OCI-M2 (cell line): ENCODE data around the gene NHSL2.
"Not testable (repeated sequence)": the region's sequence is repeated elsewhere in the genome, so short reads cannot be mapped to it uniquely, and the experiment has no call there.

Experiments
- DNase-seq: peaks from one replicate; lab custom pipeline; 2025; ENCODE audit not compliant: unreplicated experiment; lab: John Stamatoyannopoulos, UW

NHSL2 gene

DNA sequence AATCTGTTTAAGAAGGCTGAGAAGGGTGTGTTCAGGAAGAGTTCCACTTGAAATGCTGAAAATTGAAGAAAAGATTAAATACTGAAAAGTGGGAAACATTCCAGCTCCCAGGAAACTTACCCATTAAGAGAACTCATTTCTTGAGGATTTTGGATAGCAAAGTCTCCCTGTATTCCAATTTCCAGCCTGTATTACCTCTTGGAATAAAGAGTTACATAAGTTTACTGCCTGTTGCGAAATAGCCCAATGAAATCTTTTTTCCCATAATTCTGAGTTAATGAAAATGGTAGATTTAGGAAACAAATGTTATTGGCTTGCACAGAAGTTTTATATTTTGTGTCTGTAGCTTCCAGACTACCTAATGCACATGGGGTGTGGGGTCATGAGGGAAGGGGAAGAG lies 12.0 kb downstream of the NHSL2 start:
- no peak for DNase-seq

DNA sequence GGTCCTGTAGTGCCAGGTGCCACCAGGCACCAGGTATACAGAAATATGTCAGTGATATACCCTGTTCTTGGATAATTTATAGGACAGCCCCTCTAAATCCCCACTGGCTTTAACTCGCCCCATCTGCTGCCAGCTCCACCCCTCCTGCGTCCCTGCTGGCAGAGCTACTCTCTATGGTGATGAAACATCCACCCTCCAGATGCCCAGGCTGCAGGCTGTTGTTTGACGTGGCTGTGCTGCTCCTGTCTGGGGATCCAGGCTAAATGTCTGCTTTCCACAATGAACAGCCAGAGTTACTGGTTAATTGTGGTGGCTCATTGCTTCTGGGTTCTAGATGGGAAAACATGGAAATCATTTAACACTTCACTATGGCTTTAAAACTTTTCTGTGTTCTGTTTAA lies 12.9 kb downstream of the NHSL2 start:
- no peak for DNase-seq

DNA sequence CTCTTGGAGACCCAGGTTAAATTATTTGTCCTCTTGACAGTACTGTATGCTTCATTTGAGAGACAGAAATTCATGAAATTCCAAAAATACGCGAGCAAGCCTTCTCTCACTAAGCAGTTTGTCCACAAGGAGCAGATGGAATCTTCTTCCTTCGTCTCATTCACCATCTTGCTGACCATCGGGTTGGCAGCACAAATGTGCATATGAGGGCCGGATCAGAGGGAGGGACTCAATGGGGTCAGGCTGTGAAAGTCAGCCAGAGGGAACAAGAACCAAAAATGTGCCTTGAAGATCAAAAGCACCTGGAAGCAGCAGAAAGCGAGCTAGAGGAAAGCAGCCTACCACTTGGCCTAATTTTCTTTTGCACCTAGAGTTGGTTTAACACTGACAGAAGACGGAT lies 16.4 kb downstream of the NHSL2 start:
- DNase-seq: no peak

DNA sequence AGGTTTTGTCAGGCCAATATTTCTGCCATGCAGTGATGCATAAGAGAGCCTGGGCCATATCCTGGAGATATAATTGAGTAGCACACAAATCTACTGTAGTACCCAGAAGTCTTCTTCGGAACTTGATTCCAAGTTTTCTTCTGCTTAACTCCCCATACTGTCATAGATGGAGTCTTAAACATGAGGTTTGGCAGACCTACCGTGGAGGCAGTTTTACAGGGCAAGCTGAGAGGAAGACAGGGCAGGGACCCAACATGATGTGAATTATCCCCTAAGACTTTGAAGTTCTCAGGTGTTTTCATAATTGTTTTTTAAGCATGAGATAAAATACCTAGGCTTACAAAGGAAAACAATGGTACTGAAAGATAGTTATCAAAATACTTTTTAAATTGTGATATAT lies 18.2 kb downstream of the NHSL2 start:
- no peak for DNase-seq

DNA sequence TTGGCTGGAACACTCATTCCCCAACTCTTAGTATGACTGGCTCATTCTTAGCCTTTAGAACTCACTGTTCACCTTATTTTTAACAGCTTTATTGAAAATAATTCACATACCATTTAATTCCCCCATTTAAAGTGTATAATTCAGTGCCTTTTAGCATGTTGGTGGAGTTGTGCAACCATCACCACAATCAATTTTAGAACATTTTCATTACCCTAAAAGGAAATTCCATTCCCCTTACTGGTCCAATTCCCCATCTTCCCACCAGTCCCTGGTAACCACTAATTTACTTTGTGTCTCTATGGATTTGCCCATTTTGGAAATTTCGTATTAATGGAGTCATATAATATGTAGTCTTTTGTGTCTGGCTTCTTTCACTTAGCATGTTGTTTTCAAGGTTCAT lies 19.7 kb downstream of the NHSL2 start:
- no peak for DNase-seq

DNA sequence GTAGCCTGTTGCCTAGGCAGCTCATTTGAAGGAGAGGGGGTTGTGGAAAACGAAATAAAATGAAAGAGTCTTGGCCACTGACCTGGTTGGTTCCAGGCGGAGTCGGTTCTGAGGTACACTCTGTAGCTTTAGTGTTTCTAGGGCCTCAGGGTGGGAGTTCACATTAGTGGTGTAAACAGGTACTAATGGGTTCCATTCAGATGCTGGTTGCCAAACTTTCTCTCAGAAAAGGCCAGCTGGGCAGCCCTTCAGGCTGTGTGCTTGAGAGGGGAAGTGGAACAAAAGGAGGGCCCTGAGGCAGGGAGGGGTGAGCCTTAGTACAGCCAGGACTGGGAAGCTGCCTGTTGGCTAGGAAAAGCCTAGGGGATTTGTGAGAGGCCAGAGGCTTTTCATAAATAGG lies 24.8 kb downstream of the NHSL2 start:
- DNase-seq: no peak

DNA sequence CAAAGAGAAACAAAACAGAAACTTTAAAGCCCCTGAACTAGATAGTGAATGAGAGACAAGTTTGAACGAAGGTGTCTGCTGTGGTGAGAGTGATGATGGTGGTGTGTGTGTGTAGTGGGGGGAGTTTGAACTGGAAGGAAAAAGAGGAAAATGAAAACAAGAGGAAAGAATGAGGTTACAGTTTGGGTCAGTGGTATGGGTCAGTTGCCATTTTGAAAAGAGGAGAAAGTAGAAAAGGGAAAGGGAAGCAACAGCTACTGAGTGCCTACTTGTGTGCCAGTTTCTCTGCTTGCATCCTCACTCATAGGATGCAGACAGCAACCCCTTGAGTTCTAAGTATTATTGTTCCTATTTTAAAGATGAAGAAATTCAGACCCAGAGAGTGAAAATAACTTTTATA lies 26.0 kb downstream of the NHSL2 start:
- no peak for DNase-seq

DNA sequence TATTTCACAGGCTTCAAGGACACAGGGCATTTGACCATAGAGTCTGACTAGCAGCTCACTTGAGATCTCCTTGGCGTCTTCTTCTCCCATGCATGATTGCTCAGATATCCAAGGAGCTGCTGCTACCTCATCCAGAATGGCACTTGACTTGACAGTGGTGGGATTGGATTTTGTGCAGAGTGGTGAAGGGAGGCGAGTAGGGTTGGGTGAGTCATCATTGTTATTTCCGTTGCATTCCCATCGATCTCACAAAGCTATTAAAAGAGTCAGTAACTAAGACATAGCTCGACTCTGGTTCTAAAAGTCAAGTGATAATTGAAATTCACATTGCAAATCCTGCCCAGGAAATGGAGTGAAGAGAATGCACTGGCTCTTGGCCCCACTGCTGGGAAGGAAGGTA lies 27.7 kb downstream of the NHSL2 start:
- no peak for DNase-seq

DNA sequence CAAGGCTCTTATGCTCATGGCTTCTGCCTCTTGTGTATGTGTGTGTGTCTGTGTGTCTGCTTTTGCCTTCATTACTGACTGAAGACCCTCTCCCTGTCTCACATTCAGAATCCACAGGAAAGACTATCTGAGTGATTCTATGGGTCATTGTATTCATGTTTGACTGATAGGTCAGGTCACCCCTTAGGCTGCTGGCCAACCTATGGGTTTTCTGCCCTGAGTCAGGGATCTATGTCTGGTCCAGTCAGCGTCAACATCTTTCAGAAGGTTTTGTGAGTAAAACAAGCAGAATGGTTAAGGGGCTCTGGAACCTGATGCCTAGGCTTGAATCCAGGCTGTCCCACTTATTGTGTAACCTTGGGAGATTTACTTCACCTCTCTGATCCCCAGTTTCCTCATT lies 30.5 kb downstream of the NHSL2 start:
- no peak for DNase-seq

DNA sequence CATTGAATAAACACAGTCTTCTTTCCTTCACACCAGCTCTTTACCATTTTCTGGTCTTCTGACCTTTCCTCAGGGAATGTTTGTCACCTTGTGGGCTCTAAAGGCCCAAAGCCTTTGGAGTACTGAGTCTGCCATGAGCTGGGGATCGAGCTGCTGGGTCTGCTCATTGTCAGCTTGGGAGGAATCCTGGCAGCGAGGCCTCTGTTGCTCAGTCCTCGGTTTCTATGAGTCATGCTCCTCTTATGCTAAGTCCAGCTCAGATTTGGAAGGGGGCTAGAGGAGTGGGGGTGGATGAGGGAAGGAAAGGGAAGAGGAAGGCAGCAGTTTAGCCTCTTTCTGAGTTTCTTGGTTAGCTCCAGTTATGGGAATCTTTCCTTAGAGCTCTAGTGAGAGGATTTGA lies 31.1 kb downstream of the NHSL2 start:
- DNase-seq: no peak

DNA sequence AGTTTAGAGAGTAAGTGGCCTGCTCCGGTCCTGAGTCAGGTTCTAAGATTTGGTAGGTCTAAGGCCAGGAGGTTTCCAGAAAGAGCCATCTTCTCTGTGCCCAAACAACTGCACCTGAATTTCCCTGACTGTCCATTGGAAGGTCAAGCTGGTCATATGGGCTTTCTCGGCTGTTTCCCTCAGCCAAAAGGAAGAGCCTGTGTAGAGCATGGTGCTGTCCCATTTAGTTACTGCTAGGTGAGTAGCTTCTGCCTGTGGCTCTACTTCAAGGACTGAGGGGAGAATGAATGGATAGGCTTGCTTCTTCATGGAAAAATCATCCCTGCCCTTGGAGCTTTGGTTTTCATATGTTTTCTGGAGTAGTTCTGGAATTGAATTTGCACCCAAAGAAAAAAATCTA lies 33.7 kb downstream of the NHSL2 start:
- DNase-seq: no peak

DNA sequence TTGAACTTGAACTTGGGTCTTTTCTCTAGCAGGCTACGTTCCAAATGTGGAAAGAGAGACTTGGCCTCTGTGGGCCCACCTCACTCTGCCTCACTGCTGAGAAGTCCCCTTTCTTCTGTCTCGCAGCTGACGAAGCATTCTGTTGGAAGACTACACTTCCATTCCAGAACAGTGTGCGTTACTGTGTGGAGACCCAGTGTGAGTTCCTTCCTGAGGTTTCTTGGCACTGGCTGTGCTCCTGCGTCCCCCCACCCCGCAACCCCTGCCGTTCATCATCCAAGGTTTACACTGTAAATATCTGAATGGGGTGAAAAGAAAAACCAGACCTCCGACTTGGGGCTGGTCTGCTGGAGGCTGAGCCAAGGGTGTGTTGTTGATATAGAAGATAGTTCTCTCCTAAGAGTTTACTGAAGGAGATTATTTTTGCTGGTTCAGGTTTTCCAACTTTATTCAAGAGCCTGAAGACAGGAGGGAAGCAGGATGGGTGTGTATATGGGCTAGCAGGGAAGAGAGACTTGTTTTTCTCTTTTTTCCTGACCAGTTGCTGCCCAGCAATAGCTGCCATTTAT lies 34.7 kb downstream of the NHSL2 start:
- no peak for DNase-seq

DNA sequence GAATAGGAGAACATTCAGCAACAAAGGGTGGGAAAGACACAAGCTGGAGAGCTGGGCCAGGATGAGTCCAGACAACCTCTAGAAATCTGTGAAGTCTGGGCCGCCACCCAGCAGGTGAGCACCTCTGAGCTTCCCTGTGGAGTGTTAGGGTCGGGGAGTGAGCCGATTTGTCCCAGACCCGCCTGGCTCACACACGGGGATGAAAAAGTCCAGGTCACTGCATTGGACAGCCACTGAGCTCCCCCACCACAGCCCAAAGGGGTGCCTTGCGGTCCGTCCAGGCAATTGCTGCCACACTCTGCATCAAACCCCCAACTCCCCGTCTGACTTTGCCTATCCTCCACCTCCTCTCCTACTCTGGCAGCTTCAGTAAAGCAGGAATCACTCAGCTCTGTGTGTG lies 38.7 kb downstream of the NHSL2 start:
- no peak for DNase-seq

DNA sequence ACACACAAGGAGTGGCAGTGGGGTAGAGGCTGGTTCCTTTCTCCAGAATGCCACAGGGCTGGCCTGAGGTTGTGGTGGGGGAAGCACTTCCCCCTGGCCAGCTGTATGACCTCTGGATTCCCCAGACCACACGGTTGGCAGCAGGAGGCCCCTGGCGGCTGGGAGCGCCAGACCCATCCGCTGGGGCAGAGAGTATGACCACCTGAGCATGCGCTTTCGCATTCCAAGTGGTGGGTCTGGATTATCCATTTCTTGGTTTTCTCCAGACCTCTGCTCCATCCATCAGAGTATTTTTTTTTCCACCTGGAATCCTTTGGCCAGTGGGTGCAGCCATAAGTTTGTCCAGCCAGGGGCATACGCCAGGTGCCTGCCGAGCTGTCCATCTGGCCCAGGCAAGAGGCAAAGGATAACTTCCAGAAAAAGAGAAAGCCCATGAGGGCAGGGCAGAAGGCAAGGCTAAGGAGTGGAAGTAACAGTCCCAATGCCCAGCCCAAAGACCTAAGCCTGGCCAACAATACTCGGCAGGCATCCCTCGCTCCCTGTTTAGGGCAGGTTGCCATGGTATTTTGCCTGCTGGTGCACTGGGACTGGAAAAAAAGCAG lies 39.3 kb downstream of the NHSL2 start:
- DNase-seq: no peak

DNA sequence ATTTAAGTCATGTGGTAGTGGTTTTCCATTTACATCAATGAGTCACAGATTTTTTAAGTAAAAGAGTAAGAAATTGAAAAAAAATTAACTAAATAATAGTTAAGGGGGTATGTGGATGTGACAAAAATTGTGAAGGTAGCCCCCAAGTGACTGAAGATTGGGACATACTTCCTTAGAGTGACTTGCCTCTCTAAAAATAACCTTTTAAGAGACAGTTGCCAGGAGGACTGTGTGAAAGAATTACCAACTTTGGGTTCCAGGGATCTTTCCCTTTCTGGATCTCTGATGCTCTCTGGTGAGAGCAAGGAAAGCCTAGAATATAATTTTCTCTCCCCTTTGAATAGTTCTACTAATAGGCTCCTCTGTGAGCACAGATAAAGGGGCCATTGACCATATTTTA lies 42.7 kb downstream of the NHSL2 start:
- no peak for DNase-seq

DNA sequence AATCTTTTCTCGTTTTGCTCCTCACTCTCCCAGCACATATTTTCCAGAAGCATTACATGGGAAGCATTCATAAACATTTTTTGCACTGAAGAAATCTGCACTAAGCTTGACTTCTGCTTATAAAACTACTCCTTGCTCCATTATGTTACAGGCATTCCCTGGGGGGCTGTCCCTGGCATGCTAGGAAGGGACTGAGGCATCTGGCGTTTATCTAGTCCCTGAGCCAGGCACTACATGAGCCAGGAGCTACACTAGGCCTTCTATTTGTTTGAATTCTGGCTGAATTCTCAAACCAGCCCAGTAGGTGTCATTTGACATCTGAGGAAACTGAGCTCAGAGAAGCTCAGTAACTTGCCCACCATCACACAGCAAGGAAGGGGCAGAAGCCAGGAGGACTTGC lies 43.3 kb downstream of the NHSL2 start:
- no peak for DNase-seq

DNA sequence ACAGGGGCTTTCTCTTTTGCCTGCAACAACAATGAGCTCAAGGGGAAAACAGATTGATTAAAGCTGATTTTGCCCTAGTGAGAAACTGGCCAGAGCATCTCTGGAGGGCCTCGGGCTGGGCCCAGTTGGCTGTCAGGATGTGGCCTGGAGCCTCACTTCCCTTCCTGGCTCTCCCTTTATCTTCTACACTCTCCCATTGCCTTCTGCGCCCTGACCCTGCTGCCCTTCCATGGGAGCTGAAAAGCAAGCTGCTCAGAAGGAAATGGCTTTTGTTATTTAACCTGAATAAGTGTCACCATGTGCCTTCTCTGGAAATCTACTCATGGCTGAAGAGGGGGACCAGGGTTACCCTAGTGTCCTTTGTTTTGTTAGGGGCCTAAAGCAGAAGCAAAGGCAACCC lies 43.8 kb downstream of the NHSL2 start:
- DNase-seq: no peak

DNA sequence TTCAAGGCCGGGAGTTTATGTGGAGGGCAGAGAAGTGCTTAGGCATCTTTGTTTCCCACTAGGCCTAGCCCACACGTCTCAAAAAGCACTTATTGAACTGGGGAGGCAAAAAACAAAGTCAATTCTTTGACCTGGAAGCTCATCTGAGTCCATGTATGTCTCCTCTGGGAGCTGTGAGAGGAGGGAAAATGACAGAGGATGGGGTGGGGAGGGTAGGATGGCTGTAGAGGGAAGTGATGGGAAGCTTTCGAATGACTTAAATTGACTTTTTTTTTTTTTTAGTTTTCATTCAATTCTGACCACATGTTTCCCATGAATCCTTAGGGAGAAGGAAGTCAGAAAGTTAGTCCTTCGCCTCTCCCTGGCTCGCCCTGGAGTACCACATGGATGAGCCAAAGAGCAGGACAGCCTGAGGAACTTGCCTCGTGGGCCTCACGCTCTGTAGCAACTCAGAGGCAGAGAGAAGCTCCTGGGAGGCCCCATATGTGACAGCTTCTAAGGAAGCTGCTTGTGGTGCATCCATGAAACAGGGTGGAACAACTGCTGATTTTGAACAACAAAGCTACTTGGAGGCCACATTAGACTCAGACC lies 45.0 kb downstream of the NHSL2 start:
- DNase-seq: no peak

DNA sequence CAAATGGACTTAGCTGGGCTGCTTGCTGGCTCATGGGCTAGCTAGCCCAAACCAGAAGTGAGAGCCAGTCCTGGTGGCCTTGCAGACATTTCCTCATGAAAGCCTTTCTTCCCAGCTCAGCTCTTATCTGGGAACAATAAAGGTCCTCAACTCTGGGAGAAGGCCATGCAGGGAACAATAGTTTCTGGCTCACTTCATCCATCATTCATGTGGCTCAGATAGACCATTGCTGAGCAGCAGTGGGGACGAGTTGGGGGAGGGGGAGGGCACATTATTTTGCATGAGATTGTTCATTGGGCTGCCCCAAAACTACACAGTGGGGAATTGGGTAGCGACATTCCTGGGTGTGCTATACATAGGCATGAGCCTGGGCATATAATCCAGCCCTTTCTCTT lies 47.6 kb downstream of the NHSL2 start:
- no peak for DNase-seq

DNA sequence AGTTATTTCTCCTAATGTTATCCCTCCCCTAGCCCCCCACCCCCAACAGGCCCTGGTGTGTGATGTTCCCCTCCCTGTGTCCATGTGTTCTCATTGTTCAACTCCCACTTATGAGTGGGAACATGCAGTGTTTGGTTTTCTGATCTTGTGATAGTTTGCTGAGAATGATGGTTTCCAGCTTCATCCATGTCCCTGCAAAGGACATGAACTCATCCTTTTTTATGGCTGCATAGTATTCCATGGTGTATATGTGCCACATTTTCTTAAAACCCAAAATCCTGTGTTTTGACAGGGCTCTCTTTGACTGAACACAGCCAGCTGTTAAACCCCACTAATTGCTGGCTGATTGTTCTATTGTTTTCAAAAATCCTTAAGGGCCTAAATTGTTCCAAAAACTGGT lies 53.5 kb downstream of the NHSL2 start:
- not testable (repeated sequence) for DNase-seq

DNA sequence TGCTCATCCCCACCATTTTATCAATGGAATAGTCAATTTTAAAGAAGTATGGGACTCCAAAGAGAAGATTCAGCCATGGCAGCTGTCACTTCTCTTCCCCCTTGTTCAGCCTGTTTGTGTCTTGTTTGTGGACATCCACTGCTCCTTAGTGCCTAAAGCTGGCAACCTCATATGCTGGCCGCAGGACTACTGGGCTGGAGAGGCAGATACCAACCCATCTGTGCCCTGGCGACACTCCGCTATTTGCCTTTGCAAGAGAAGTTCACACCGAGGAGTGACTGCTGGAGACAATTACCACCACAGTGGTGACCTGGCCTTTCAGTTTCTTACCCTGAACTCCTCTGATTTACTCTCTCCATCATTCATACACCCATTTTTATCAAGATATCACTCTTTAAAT lies 64.3 kb downstream of the NHSL2 start:
- DNase-seq: no peak

DNA sequence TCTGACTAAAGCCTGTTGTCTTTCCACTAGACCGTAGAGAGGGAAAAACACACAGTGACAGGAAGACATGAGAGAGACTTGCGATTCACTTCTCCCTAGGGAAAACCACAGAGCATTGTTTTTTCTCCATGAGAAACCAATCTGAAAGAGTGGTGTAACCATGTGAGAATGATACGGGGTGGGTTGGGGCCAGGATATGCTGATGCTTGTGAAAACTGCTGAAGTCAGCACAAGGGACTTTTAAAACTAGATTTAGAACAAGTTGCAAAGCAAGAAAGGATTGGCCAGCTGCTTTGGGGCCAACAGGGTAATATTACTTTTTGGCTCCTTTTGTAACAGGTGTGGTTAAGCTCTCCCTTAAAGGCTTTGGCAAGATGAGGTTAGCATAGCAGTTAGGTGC lies 66.1 kb downstream of the NHSL2 start:
- DNase-seq: no peak

DNA sequence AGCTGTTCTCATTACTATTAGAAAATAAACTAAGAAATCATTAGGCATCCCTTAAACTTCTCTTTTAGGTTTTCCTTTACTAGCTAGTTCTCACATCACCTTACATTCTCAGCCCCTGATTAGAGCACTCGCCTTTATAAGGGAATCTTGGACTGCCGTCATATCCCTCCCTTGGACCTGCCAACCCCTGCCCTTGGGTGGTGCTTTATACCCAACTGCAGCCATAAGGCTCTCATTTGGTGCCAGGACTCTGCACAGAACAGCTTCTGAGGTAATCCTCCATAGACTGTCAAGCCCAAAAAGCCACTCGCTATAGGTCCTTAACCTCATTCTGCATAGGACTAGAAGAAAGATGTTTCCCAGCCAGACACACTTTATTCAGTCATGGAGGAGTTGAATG lies 67.5 kb downstream of the NHSL2 start:
- no peak for DNase-seq
